ENCODE measurements around the gene EFR3B.

The EFR3B gene

GRCh38 chr2:25194576-25195122, 152.8 kb downstream of the EFR3B start:
- DNase-seq, result no peak

DNA sequence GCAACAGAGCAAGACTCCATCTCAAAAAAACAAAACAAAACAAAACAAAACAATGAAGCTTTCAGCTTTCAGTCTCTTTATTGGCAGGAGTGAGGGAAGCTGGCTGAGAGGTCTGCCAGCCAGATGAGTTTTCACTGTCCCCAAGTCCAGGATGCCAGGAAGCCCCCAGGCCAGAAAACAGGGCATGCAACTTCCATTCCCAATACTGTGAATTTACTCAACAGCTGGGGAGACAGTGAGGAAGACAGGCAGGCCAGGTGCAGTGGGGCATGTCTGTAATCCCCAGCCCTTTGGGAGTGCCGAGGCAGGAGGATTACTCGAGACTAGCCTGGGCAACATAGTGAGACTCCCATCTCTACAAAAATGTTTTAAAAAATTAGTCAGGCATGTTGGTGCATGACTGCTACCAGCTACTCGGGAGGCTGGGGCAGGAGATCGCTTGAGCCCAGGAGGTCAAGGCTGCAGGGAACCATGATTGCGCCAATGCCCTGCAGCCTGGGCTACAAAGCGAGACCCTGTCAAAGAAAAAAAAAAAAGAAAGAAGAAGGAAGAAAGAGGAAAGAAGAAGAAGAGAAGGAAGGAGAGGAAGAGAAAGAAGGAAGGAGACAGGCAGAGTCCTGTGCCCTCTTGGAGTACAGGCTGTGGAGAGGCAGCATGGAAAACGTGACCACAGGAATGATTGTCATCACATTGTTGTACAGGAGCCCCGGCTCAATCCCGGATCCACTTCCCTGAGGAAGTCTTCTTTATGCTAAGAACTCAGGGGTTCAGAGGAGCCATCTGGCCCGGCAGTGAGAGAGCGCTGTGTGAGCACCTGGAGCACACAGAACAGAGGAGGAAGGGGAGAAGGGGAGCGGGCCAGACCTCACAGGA, 155.7 kb downstream of the EFR3B start:
- no peak for DNase-seq

DNA sequence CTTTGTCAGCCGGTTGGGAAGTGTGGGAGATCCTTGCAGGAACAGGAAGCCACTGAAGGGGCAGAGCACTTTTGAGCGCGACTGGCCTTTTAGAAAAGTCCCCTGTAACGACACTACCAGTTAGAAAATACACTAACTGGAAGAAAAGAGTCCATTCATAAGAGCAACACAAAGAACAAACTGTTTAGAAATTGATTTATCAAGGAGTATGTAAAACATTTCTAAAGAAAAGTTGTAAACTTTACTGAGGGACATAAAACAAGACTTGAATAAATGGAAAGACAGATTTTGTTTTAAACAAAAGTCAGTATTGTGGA, 156.3 kb downstream of the EFR3B start:
- DNase-seq, result no peak

- no peak for DNase-seq
Observed at GRCh38 chr2:25198576-25198975, 156.7 kb downstream of the EFR3B start.

DNA sequence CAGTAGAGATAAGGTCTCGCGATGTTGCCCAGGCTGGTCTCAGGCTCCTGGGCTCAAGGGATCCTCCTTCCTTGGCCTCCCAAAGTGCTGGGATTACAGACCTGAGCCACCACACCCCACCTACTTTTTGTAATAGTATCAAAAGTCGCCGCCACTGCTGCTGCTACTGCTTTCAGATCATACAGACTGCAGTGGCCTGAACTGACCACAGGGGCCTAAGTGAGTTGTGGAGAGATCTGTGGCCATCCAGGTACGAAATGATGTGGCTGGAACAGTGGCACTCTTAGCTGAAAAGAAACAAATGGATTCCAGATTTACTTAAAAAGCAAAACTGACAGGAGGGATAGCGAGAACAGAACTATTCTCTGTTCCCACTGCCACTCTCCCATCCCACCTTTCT, 159.4 kb downstream of the EFR3B start:
- DNase-seq, result no peak

- no peak for DNase-seq
Observed at GRCh38 chr2:25201794-25202193, 159.9 kb downstream of the EFR3B start.

- DNase-seq, result no peak
Observed at GRCh38 chr2:25202275-25202674, 160.4 kb downstream of the EFR3B start.

DNA sequence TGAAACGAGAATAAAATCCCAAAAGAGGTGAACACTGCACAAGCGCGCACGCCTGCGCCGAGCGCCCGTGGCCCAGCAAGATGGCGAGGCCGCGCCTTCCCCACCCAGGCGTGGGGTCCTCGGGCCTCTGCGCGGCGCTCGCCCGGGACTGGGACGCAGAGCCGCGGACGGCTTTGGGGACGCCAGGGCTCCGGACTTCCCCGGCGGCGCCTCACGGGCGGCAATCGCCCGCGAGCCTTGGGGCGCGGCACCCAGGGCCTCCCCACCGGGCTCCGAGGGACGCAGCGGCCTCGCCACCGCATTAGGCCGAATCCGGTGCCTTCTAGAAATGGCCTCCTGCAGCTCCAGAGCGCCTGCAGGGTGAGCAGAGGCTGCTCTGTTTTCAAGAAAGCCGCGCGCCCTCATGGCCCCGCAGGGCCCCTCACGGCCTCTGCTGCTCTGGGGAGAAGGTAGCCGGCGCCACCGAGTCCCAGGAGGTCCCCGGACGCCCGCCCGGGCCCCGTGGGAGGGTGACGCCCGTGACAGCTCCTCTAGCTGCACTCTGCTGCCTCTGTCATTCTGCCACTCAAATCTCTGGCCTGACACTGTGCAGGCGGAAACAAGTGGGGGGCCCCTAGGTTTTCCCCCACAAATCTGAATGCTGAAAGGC, 162.4 kb downstream of the EFR3B start:
- DNase-seq, result no peak

- DNase-seq, result no peak
Observed at GRCh38 chr2:25207078-25207545, 165.2 kb downstream of the EFR3B start.

All from NCI-H2171 (cell line).